HG03558 (cell line): ENCODE data around the gene TMPRSS9.
"Not testable (repeated sequence)": the region's sequence is repeated elsewhere in the genome, so short reads cannot be mapped to it uniquely, and the experiment has no call there.

Source experiments
- ATAC-seq: cut with Tn5 transposase; IDR thresholded peaks from one replicate; pipeline ENCODE4 v1.9.1; 2021; ENCODE audit warnings: moderate number of reproducible peaks; ENCODE audit not compliant: unreplicated experiment; ENCODE audit errors: extremely low read depth

Gene TMPRSS9

DNA sequence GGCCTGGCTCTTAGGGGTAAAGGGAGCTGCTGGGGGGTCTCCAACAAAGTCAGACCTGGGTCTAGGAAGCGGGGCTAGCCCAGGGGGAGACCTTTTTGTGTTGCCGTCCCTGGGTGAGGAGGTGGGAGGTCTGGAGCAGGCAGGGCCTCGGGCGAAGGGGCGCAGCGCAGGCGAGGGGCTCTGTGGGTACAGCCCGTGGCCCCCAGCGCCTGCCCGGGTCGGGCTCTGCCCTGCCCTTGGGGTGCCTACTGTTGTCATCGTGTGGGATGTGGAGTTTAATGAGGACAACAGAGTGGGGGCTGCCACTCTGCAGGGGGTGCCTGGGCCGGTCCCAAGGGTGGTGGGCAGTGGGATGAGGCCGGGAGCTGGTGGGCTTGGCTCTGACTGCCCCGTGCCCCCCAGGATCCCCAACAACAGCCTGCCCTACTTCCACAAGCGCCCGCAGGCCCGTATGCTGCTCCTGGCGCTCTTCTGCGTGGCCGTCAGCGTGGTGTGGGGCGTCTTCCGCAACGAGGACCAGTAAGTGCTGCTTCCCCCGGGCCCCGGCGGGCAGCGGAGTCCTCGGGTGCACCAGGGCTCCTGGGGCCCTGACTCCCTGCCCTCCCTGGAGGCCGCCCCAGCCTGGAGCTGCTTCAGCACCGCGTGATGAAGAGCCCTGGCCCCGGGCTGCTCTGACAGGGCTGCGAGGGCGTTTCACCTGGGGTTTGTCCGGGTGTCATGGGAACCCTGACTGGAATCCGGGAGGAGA, 19.4 kb upstream of the TMPRSS9 start:
- no peak for ATAC-seq

DNA sequence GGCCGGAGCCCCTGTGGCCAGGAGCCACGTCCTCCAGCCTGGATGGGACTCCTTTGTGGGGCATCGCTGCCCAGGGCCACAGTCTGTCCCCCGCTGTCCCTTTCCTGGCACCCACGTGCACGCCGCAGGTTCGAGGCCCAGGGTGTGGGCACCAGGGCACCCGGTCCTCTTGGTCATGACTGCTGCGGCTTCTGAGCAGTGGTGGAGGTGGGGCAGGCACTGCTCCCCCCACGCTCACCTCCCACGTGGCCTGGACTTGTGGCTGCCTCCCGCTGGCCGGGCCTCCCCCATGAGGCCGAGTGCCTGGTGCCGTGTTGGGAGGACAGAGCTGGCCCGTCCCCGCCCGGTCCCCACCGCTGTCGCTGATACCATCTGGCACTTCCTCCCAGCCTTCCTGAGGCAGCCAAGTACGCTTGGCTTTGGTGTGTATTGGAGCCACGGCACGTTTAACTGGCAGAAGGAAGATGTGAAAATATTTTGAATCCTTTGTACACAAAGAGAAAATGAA, 18.8 kb upstream of the TMPRSS9 start:
- no peak for ATAC-seq

- no peak for ATAC-seq
Measured at GRCh38 chr19:2341982-2342381, 18.1 kb upstream of the TMPRSS9 start.

DNA sequence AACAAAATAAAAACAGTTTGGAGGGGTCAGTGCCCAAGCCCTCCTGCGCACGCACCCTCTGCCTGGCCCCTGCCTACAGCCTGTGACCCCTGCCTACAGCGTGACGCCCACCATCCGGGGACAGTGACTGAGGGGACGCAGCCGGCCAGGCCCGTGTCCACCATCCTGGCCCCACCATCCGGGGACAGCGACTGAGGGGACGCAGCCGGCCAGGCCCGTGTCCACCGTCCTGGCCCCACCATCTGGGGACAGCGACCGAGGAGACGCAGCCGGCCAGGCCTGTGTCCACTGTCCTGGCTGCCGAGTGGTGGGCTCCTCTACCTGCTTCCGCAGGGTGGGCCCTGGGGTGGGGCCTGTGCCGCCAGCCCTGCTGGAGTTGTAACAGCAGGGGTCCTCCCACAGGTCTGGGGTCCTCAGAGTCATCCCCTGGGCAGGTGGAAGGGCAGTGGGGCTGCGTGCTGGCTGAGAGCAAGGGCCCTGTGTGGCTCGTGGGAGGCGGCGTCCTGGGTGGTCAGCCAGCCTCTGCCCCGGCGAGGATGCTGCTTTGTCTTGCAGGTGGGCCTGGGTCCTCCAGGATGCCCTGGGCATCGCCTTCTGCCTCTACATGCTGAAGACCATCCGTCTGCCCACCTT, 17.3 kb upstream of the TMPRSS9 start:
- no peak for ATAC-seq

- ATAC-seq = no peak
Measured at GRCh38 chr19:2343289-2343982, 16.6 kb upstream of the TMPRSS9 start.

- ATAC-seq = no peak
Measured at GRCh38 chr19:2344381-2344870, 15.6 kb upstream of the TMPRSS9 start.

DNA sequence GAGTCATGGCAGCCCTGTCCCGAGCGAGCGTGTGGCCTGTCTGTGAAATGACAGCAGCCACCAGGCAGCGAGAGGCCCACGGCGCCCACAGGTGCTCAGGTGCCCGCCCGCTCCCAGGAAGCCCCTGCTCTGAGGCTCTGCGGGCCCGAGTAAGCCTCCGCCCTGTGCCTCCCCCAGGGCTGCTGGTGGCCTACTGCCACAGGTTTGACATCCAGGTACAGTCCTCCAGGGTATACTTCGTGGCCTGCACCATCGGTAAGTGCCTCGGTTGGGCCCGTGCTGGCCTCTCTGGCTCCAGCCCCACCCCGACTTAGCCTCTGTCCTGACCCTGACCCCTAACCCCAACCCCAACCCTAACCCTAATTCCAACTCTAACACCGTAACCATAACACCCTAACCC, 15.0 kb upstream of the TMPRSS9 start:
- no peak for ATAC-seq

GRCh38 chr19:2345794-2346663, 14.0 kb upstream of the TMPRSS9 start:
- no peak for ATAC-seq

GRCh38 chr19:2349818-2350217, 10.2 kb upstream of the TMPRSS9 start:
- not testable (repeated sequence) for ATAC-seq

GRCh38 chr19:2350656-2351055, 9.4 kb upstream of the TMPRSS9 start:
- no peak for ATAC-seq

- ATAC-seq = no peak
Measured at GRCh38 chr19:2351591-2351990, 8.5 kb upstream of the TMPRSS9 start.

DNA sequence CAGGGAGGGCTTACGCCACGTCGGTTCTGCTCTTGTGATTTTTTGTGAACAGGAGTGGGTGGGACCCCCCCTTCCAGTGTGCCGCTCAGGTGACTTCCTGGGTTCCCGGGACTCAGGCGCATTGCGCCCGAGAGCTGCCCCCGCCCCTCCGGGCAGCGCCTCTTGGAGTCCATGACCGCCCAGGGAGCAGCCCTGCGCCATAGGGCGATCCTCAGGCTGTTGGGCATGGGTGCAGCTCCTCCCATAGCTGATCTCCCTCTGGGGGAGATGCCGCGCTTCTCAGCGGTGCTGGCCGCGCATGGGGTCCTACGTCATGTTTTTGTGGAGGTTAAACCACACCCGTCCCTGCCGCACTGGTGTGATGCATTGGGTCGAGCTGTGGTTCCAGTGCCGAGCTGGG, 7.9 kb upstream of the TMPRSS9 start:
- no peak for ATAC-seq

DNA sequence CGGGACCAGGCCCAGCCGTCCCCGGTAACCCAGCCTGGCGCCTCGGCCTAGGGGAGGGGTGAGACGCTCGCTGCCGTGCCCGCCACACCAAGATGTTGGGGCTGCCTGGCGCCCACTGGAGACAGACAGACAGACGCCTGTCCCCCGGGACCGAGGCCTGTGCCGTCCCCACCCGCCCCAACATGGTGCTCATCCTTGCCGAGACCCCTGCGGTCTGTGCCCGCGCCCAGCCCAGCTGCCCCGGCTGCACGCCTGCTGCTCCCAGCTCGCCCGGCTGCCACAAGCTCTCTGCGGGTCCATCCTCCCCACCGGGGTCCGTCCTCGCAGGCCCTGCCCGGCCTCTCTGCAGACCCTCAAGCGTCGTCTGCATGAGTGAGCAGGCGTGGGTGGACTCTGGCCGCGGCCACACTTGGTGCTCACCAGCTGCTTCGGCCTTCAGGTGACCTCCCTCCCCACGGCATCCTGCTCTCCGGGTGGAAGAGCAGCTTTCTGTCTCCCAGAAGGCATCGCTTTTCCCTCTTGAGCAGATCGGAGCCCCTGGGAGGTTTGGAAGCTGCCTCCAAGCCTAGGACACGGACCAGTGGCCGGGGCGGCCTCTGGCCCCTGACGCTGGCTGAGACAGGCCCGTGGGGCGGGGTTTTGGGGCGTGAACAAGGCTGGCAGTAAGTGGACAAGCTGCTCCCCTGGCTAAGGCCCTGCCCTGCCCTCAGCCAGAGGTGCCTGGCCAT, 6.7 kb upstream of the TMPRSS9 start:
- no peak for ATAC-seq

GRCh38 chr19:2353887-2354592, 6.0 kb upstream of the TMPRSS9 start:
- no peak for ATAC-seq

- ATAC-seq = no peak
Measured at GRCh38 chr19:2354670-2355069, 5.4 kb upstream of the TMPRSS9 start.

DNA sequence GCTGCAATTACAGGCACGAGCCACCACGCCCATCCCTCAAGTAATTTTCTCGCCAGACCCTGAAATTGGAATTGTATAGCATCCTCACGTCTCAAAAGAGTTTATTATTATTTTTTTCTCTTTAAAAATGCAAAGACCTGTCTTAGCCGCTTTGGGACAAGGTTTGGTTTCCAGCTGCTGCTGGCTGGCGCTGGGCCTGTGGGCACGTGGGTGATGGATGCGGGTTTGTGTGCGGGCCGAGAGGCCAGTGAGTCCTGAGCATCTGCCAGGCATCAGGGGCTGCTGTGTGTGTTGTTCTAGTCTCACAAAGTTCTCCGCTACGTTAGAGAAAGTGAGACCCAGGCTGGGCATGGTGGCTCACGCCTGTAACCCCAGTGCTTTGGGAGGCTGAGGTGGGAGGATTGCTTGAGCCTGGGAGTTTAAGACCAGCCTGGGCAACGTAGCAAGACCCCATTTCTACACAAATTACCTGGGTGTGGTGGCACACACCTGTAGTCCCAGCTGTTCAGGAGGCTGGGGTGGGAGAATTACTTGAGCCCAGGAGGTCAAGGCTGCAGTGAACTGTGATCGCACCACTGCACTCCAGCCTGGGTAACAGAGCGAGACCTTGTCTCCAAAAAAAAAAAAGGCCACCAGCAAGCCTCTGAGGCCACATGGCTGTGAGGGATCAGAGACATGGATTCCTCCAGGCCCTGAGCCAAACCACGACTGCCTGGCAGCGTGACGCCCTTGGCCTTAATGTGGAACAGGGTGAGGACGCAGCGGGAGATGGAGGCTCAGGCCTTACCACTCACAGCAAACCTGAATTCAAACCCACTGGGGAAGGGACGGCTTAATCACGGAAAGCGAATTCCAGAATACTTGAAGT, 4.7 kb upstream of the TMPRSS9 start:
- no peak for ATAC-seq

- ATAC-seq = no peak
Measured at GRCh38 chr19:2356036-2356646, 3.9 kb upstream of the TMPRSS9 start.
